ENCODE data around the gene TBC1D2.
A peak's percentile ranks its signal among the peaks of the same experiment; 100 is the strongest.

The TBC1D2 gene

GRCh38 chr9:98256756-98257155 lies 1.3 kb upstream of the TBC1D2 start:
- WGBS (ENCODE audit: insufficient coverage, insufficient read length): no CpG with 5 or more reads among the region's 12 CpGs
- no peak overlapping the region for H3K27ac ChIP-seq (ENCODE audit: low read length)
- H3K4me1 ChIP-seq (ENCODE audit: control insufficient read depth, insufficient read depth, low read length): peaks cover 3% of the 10 kb centered on the region
- peak overlapping the region; percentile 74; the same call in 1 of the 2 replicates for H3K4me3 ChIP-seq (ENCODE audit: low read length)
- no peaks in the 10 kb centered on the region for H3K36me3 ChIP-seq (ENCODE audit: control insufficient read depth, insufficient read depth, low read length)
- H3K9me3 ChIP-seq (ENCODE audit: control insufficient read depth, insufficient read depth, low read length): no peaks in the 10 kb centered on the region
- DNase-seq (ENCODE audit: low read depth, low spot score): no peak
- no peaks in the 10 kb centered on the region for H3K27me3 ChIP-seq (ENCODE audit: control insufficient read depth, insufficient read depth, low read length)

- no peaks in the 10 kb centered on the region for H3K36me3 ChIP-seq (ENCODE audit: control insufficient read depth, insufficient read depth, low read length)
- peak overlapping the region; percentile 77 for H3K4me3 ChIP-seq (ENCODE audit: low read length)
- no peaks in the 10 kb centered on the region for H3K9me3 ChIP-seq (ENCODE audit: control insufficient read depth, insufficient read depth, low read length)
- WGBS (ENCODE audit: insufficient coverage, insufficient read length): no CpG with 5 or more reads among the region's 36 CpGs
- no peak overlapping the region for H3K27ac ChIP-seq (ENCODE audit: low read length)
- H3K27me3 ChIP-seq (ENCODE audit: control insufficient read depth, insufficient read depth, low read length): no peaks in the 10 kb centered on the region
- H3K4me1 ChIP-seq (ENCODE audit: control insufficient read depth, insufficient read depth, low read length): peaks cover 3% of the 10 kb centered on the region
- peak; percentile 18 for DNase-seq (ENCODE audit: low read depth, low spot score)
Measured at GRCh38 chr9:98255061-98255577, 330 bp downstream of the TBC1D2 start.

GRCh38 chr9:98254228-98255060 lies 1.0 kb downstream of the TBC1D2 start:
- no peak overlapping the region for H3K27ac ChIP-seq (ENCODE audit: low read length)
- WGBS (ENCODE audit: insufficient coverage, insufficient read length): no CpG with 5 or more reads among the region's 5 CpGs
- peaks cover 3% of the 10 kb centered on the region for H3K4me1 ChIP-seq (ENCODE audit: control insufficient read depth, insufficient read depth, low read length)

GRCh38 chr9:98253565-98253964 lies 1.9 kb downstream of the TBC1D2 start:
- Histone ChIP-seq H3K9me3 (ENCODE audit: control insufficient read depth, insufficient read depth, low read length) (no peaks in the 10 kb centered on the region), H3K27ac (ENCODE audit: low read length) (no peak overlapping the region), H3K27me3 (ENCODE audit: control insufficient read depth, insufficient read depth, low read length) (no peaks in the 10 kb centered on the region), H3K4me3 (ENCODE audit: low read length) (no peak overlapping the region), H3K4me1 (ENCODE audit: control insufficient read depth, insufficient read depth, low read length) (peaks cover 3% of the 10 kb centered on the region), H3K36me3 (ENCODE audit: control insufficient read depth, insufficient read depth, low read length) (no peaks in the 10 kb centered on the region)
- no peak for DNase-seq (ENCODE audit: low read depth, low spot score)
- no CpG with 5 or more reads among the region's 3 CpGs for WGBS (ENCODE audit: insufficient coverage, insufficient read length)

More at GRCh38 chr9:98254228-98255060, 1.0 kb downstream of the TBC1D2 start:
- Histone ChIP-seq H3K9me3 (ENCODE audit: control insufficient read depth, insufficient read depth, low read length) (no peaks in the 10 kb centered on the region), H3K27me3 (ENCODE audit: control insufficient read depth, insufficient read depth, low read length) (no peaks in the 10 kb centered on the region), H3K4me3 (ENCODE audit: low read length) (peak overlapping the region; percentile 77; the same call in 1 of the 2 replicates), H3K36me3 (ENCODE audit: control insufficient read depth, insufficient read depth, low read length) (no peaks in the 10 kb centered on the region)
- DNase-seq (ENCODE audit: low read depth, low spot score): no peak

- DNase-seq (ENCODE audit: low read depth, low spot score): no peak
- Histone ChIP-seq H3K9me3 (ENCODE audit: control insufficient read depth, insufficient read depth, low read length) (no peaks in the 10 kb centered on the region), H3K27me3 (ENCODE audit: control insufficient read depth, insufficient read depth, low read length) (no peaks in the 10 kb centered on the region), H3K36me3 (ENCODE audit: control insufficient read depth, insufficient read depth, low read length) (no peaks in the 10 kb centered on the region), H3K27ac (ENCODE audit: low read length) (no peak overlapping the region), H3K4me3 (ENCODE audit: low read length) (no peak overlapping the region), H3K4me1 (ENCODE audit: control insufficient read depth, insufficient read depth, low read length) (peaks cover 3% of the 10 kb centered on the region)
- no CpG with 5 or more reads among the region's 9 CpGs for WGBS (ENCODE audit: insufficient coverage, insufficient read length)
Measured at GRCh38 chr9:98251551-98251950, 3.9 kb downstream of the TBC1D2 start.

GRCh38 chr9:98249771-98250170 lies 5.7 kb downstream of the TBC1D2 start:
- Histone ChIP-seq H3K4me3 (ENCODE audit: low read length) (no peak overlapping the region), H3K27ac (ENCODE audit: low read length) (no peak overlapping the region)
- DNase-seq (ENCODE audit: low read depth, low spot score): no peak

GRCh38 chr9:98248737-98249474 lies 6.5 kb downstream of the TBC1D2 start:
- H3K27ac ChIP-seq (ENCODE audit: low read length): no peak overlapping the region
- no peaks in the 10 kb centered on the region for H3K36me3 ChIP-seq (ENCODE audit: control insufficient read depth, insufficient read depth, low read length)
- no peaks in the 10 kb centered on the region for H3K9me3 ChIP-seq (ENCODE audit: control insufficient read depth, insufficient read depth, low read length)
- no peak overlapping the region for H3K4me3 ChIP-seq (ENCODE audit: low read length)
- no peak for DNase-seq (ENCODE audit: low read depth, low spot score)
- no peaks in the 10 kb centered on the region for H3K27me3 ChIP-seq (ENCODE audit: control insufficient read depth, insufficient read depth, low read length)
- H3K4me1 ChIP-seq (ENCODE audit: control insufficient read depth, insufficient read depth, low read length): peaks cover 3% of the 10 kb centered on the region
- no CpG with 5 or more reads among the region's 16 CpGs for WGBS (ENCODE audit: insufficient coverage, insufficient read length)

More at GRCh38 chr9:98249771-98250170, 5.7 kb downstream of the TBC1D2 start:
- no CpG with 5 or more reads among the region's 2 CpGs for WGBS (ENCODE audit: insufficient coverage, insufficient read length)
- Histone ChIP-seq H3K4me1 (ENCODE audit: control insufficient read depth, insufficient read depth, low read length) (peaks cover 2% of the 10 kb centered on the region), H3K27me3 (ENCODE audit: control insufficient read depth, insufficient read depth, low read length) (no peaks in the 10 kb centered on the region), H3K9me3 (ENCODE audit: control insufficient read depth, insufficient read depth, low read length) (no peaks in the 10 kb centered on the region), H3K36me3 (ENCODE audit: control insufficient read depth, insufficient read depth, low read length) (no peaks in the 10 kb centered on the region)

- H3K27me3 ChIP-seq (ENCODE audit: control insufficient read depth, insufficient read depth, low read length): no peaks in the 10 kb centered on the region
- H3K36me3 ChIP-seq (ENCODE audit: control insufficient read depth, insufficient read depth, low read length): no peaks in the 10 kb centered on the region
- H3K27ac ChIP-seq (ENCODE audit: low read length): no peak overlapping the region
- peaks cover 3% of the 10 kb centered on the region; the same call in 1 of the 2 replicates for H3K4me1 ChIP-seq (ENCODE audit: control insufficient read depth, insufficient read depth, low read length)
- H3K4me3 ChIP-seq (ENCODE audit: low read length): no peak overlapping the region
- no CpG with 5 or more reads among the region's 8 CpGs for WGBS (ENCODE audit: insufficient coverage, insufficient read length)
- no peaks in the 10 kb centered on the region for H3K9me3 ChIP-seq (ENCODE audit: control insufficient read depth, insufficient read depth, low read length)
- no peak for DNase-seq (ENCODE audit: low read depth, low spot score)
Measured at GRCh38 chr9:98247831-98248657, 7.4 kb downstream of the TBC1D2 start.

- Histone ChIP-seq H3K36me3 (ENCODE audit: control insufficient read depth, insufficient read depth, low read length) (no peaks in the 10 kb centered on the region), H3K27me3 (ENCODE audit: control insufficient read depth, insufficient read depth, low read length) (no peaks in the 10 kb centered on the region), H3K4me1 (ENCODE audit: control insufficient read depth, insufficient read depth, low read length) (0 out of 2 replicates have a peak, but pooled peaks cover 3% of the 10 kb centered on the region), H3K9me3 (ENCODE audit: control insufficient read depth, insufficient read depth, low read length) (no peaks in the 10 kb centered on the region), H3K4me3 (ENCODE audit: low read length) (no peak overlapping the region), H3K27ac (ENCODE audit: low read length) (no peak overlapping the region)
- no peak for DNase-seq (ENCODE audit: low read depth, low spot score)
- no CpG with 5 or more reads among the region's 3 CpGs for WGBS (ENCODE audit: insufficient coverage, insufficient read length)
Measured at GRCh38 chr9:98242426-98242825, 13.0 kb downstream of the TBC1D2 start.

Data from iPS DF 6.9 (cell line).